K562 (cell line): ENCODE results near the gene ANO6. TPM values are rescaled to one million over a fixed set of nuclear protein-coding genes. Genes with fewer than 3 reads are reported as not detected.

Source experiments
- ATAC-seq: fragments of 200-7000 bp; cut with Tn5 transposase; 3 replicates; pipeline ENCODE4 v1.9.1; 2020; ENCODE audit warnings: moderate library complexity
- BruUV-seq: library from RNA; stranded (reverse); fragments of 400-500 nt; replicated peaks from 2 replicates; lab custom pipeline; 2021; lab: Mats Ljungman, UMichigan
- CTCF ChIA-PET: fragments of 300-600 bp; formaldehyde crosslinking; extraction: SDS; loops from one replicate; lab custom pipeline; 2021; ENCODE audit warnings: low intra/inter-chr PET ratio; lab: Yijun Ruan, JAX
- POLR2A ChIA-PET: fragments of 300-600, 350-650 bp; sonication (Branson Sonifier 250); formaldehyde crosslinking; extraction: SDS; loops from one replicate; lab custom pipeline; 2021; ENCODE audit warnings: antibody characterized with exemption, inconsistent platforms; lab: Yijun Ruan, JAX
- DNase-seq, 4 experiments: peaks; one replicate each; pipeline versions ENCODE4 v3.0.0 to v3.0.0-alpha.2; 2011 to 2018; ENCODE audit warnings: low spot score in 3 of 4, mixed read lengths in 3 of 4; ENCODE audit errors: extremely low read depth in 1 of 4
- FAIRE-seq: peaks from 2 replicates; lab custom pipeline; 2011; peaks lifted over from hg19 to GRCh38; lab: Jason Lieb, UNC
- H2AFZ ChIP-seq: 2 replicates; pipeline ENCODE4 v1.6.0; 2011; ENCODE audit warnings: low read depth, low read length, control low read depth, inconsistent platforms
- H3K27ac ChIP-seq: fragments of 200-600 bp; 3 replicates; pipeline ENCODE4 v1.8.0; 2011; ENCODE audit warnings: low read depth, mild to moderate bottlenecking, control low read depth, inconsistent platforms, low read length, moderate library complexity, mixed read lengths; ENCODE audit errors: extremely low read depth
- H3K27me3 ChIP-seq, 2 experiments: fragments of 300-600 bp in 1 of 2; 2 replicates in 1 of 2; 3 replicates in 1 of 2; pipeline versions ENCODE4 v1.6.0 to v1.8.0; 2011; ENCODE audit warnings: inconsistent platforms in 2 of 2, low read length in 2 of 2, mild to moderate bottlenecking in 1 of 2, mixed read lengths in 1 of 2, moderate library complexity in 1 of 2; ENCODE audit not compliant: control insufficient read depth in 2 of 2, insufficient read depth in 2 of 2
- H3K36me3 ChIP-seq: fragments of 300-600 bp; 3 replicates; pipeline ENCODE4 v1.8.0; 2011; ENCODE audit warnings: mild to moderate bottlenecking, low read length, inconsistent platforms; ENCODE audit not compliant: control insufficient read depth, insufficient read depth
- H3K4me1 ChIP-seq, 2 experiments: fragments of 200-600 bp in 1 of 2; replicated peaks in 1 of 2; 2 replicates in 1 of 2; 3 replicates in 1 of 2; pipeline versions ENCODE4 v1.5.1 to v1.8.0; 2011; ENCODE audit warnings: inconsistent platforms in 2 of 2, low read length in 2 of 2, mild to moderate bottlenecking in 1 of 2, mixed read lengths in 1 of 2, moderate library complexity in 1 of 2; ENCODE audit not compliant: control insufficient read depth in 2 of 2, insufficient read depth in 2 of 2
- H3K4me2 ChIP-seq: 2 replicates; pipeline ENCODE4 v1.6.1; 2011; ENCODE audit warnings: low read length, control low read depth, inconsistent platforms, mixed read lengths; ENCODE audit not compliant: insufficient read depth
- H3K4me3 ChIP-seq: fragments of 200-600 bp; sonication (generic), shearing (Covaris generic); 2 replicates; pipeline ENCODE4 v1.5.1; 2016; ENCODE audit warnings: control low read depth, inconsistent platforms
- H3K79me2 ChIP-seq: fragments of 200-600 bp; 3 replicates; pipeline ENCODE4 v1.8.0; 2011; ENCODE audit warnings: low read length, inconsistent platforms; ENCODE audit not compliant: control insufficient read depth, insufficient read depth
- H3K9ac ChIP-seq, 2 experiments: 2 replicates each; pipeline versions ENCODE4 v1.6.0 to v1.6.1; 2011; ENCODE audit warnings: low read depth in 2 of 2, low read length in 2 of 2, control low read depth in 1 of 2, inconsistent platforms in 1 of 2, mild to moderate bottlenecking in 1 of 2, mixed read lengths in 1 of 2; ENCODE audit not compliant: insufficient read depth in 1 of 2
- H3K9me1 ChIP-seq: one replicate; pipeline ENCODE4 v1.6.0; 2011; ENCODE audit warnings: inconsistent platforms, mild to moderate bottlenecking, low read length, moderate library complexity; ENCODE audit not compliant: control insufficient read depth, insufficient read depth
- H3K9me3 ChIP-seq: replicated peaks from 2 replicates; pipeline ENCODE4 v1.5.1; 2011; ENCODE audit warnings: low read depth, low read length, inconsistent platforms; ENCODE audit not compliant: control insufficient read depth, insufficient read depth
- H4K20me1 ChIP-seq: replicated peaks from 2 replicates; pipeline ENCODE4 v1.6.1; 2011; ENCODE audit warnings: low read length, inconsistent platforms, mixed read lengths; ENCODE audit not compliant: control insufficient read depth, insufficient read depth
- ADNP ChIP-seq: fragments of 200-800 bp; sonication (Bioruptor generic); IDR thresholded peaks from 2 replicates; pipeline ENCODE4 v1.6.1; 2016; ENCODE audit warnings: missing genetic modification characterization, missing compliant biosample characterization
- CBFA2T3 ChIP-seq: fragments of 450-650 bp; IDR thresholded peaks from 2 replicates; pipeline ENCODE4 v1.6.1; 2017
- GATAD2A ChIP-seq: fragments of 450-650 bp; IDR thresholded peaks from 2 replicates; pipeline ENCODE4 v1.6.1; 2017
- MBD2 ChIP-seq: sonication (generic); IDR thresholded peaks from 2 replicates; pipeline ENCODE4 v1.6.1; 2016; ENCODE audit warnings: low read depth, borderline replicate concordance
- NFXL1 ChIP-seq: fragments of 450-650 bp; formaldehyde crosslinking; IDR thresholded peaks from 2 replicates; pipeline ENCODE4 v1.4.0; 2021; ENCODE audit warnings: mild to moderate bottlenecking
- PPARD ChIP-seq: fragments of 250-450 bp; sonication (Bioruptor Pico); IDR thresholded peaks from 2 replicates; pipeline ENCODE4 v1.8.0; 2022; ENCODE audit warnings: inconsistent platforms, mild to moderate bottlenecking, moderate library complexity
- SMARCB1 ChIP-seq: IDR thresholded peaks from 2 replicates; pipeline ENCODE4 v1.6.1; 2011; ENCODE audit warnings: improper control_type of control experiment, low read depth; ENCODE audit not compliant: insufficient read length
- ZFP36 ChIP-seq: fragments of 150-350 bp; IDR thresholded peaks from 2 replicates; pipeline ENCODE4 v1.6.1; 2018; ENCODE audit warnings: low read length, low read depth; ENCODE audit not compliant: partially characterized antibody
- ZNF408 ChIP-seq: fragments of 250-450 bp; sonication (Bioruptor Pico); IDR thresholded peaks from 2 replicates; pipeline ENCODE4 v1.4.0; 2020; ENCODE audit warnings: low read depth, mild to moderate bottlenecking, moderate library complexity
- WGBS: fragments of 100-300 bp; shearing (Covaris generic); methylation state at CpG from one replicate; pipeline ENCODE4 v1.1.6; 2016; ENCODE audit warnings: low coverage, mixed read lengths; ENCODE audit not compliant: insufficient coverage; ENCODE audit errors: missing lambda C conversion rate; 5-methylcytosine and 5-hydroxymethylcytosine counted together
- in situ Hi-C: fragments of 300-500 bp; cut with MboI; formaldehyde crosslinking; loops from 4 replicates; pipeline ENCODE4 v1.15.0; 2018; ENCODE audit warnings: inconsistent platforms, mixed read lengths
- intact Hi-C: fragments of 100-400 bp; cut with micrococcal nuclease; formaldehyde crosslinking; loops from 2 replicates; pipeline ENCODE4 v1.14.2; 2022
- polyA plus RNA-seq, 8 experiments: library from polyadenylated mRNA; depleted of rRNA in 4 of 8; stranded (reverse) in 5 of 8; unstranded in 3 of 8; fragments of >200 nt; fragmentation: Nextera tagmentation in 2 of 8; fragmentation: Illumina TruSeq in 1 of 8; extraction: Ambion mirVana in 2 of 8; extraction: Trizol in 1 of 8; gene quantifications; 2 replicates each; pipeline versions ENCODE4 v1.2.1 to v1.2.3, GENCODE V29; 2011 to 2014; ENCODE audit warnings: inconsistent platforms in 1 of 8, missing spikeins in 1 of 8
- total RNA-seq, 7 experiments: library from RNA; depleted of rRNA in 6 of 7; stranded (reverse); fragments of >200 nt in 6 of 7; fragmentation: Illumina TruSeq in 2 of 7; extraction: Trizol in 2 of 7; gene quantifications; 2 replicates each; pipeline versions ENCODE4 v1.2.1 to v1.2.3, GENCODE V29; 2011 to 2021; ENCODE audit warnings: low replicate concordance in 1 of 7
- TF ChIP-seq, protein P1 (sequence below): sonication (generic); formaldehyde crosslinking; IDR thresholded peaks from 2 replicates; pipeline ENCODE4 v1.8.1; 2022; ENCODE audit warnings: missing genetic modification reagents
- TF ChIP-seq, protein P2 (sequence below): fragments of 250-450 bp; sonication (Bioruptor Pico); IDR thresholded peaks from 2 replicates; pipeline ENCODE4 v1.9.0; 2021; ENCODE audit warnings: mild to moderate bottlenecking, inconsistent platforms
- TF ChIP-seq, protein P3 (sequence below): sonication (generic); formaldehyde crosslinking; IDR thresholded peaks from 2 replicates; pipeline ENCODE4 v1.8.0; 2022; ENCODE audit warnings: mild to moderate bottlenecking, missing genetic modification reagents

ANO6 gene
- total and polyA plus RNA-seq, 9 of the 15 experiments (the other 6 are each of a cell fraction or from before 2014, with no cell fraction given): 3.5 to 24.7 (median 20.3) TPM

DNA sequence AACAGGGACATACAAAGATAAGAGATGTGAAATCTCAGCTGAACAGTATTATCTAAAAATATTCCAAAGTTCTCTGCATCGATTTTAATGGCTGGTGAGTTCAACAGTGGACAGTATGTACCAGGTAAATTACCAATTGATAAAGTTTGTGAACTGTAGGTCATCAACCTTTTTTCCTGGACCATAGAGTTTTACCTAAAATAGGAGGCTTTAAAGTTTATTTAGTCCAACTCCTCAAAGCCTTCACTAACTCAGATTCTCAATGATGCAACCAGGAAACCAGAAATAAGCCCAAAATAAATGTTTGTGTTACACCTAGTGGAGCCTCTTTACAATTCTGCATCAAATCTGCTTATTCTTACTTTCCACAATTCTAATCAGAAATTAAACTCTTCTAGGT, 205.8 kb downstream of the ANO6 start:
- intact Hi-C loops (no loop called here), in situ Hi-C loops (no loop called here)
- H3K4me3 ChIP-seq: no peak overlapping the region
- DNase-seq: no peak
- H3K4me1 ChIP-seq: no peaks in the 10 kb centered on the region
- 82% methylated on average over 1 of the region's 1 CpG for WGBS
- no peaks in the 10 kb centered on the region for H3K9me3 ChIP-seq
- H3K9ac ChIP-seq: no peak overlapping the region
- H3K27me3 ChIP-seq: no peaks in the 10 kb centered on the region
- TF ChIP-seq CBFA2T3: no peak
- H3K36me3 ChIP-seq: peaks cover 39% of the 10 kb centered on the region; the same call in 2 of the 3 replicates
- ATAC-seq: no peak
- H3K9me1 ChIP-seq: no peaks in the 10 kb centered on the region
- H4K20me1 ChIP-seq: no peaks in the 10 kb centered on the region
- ChIA-PET POLR2A (no interaction called here), CTCF (no interaction called here)
- no peak overlapping the region for H2AFZ ChIP-seq
- no peak for FAIRE-seq
- H3K79me2 ChIP-seq: no peaks in the 10 kb centered on the region
- no TSS peak for BruUV-seq
- no peak overlapping the region for H3K27ac ChIP-seq
- H3K4me2 ChIP-seq: no peak overlapping the region

DNA sequence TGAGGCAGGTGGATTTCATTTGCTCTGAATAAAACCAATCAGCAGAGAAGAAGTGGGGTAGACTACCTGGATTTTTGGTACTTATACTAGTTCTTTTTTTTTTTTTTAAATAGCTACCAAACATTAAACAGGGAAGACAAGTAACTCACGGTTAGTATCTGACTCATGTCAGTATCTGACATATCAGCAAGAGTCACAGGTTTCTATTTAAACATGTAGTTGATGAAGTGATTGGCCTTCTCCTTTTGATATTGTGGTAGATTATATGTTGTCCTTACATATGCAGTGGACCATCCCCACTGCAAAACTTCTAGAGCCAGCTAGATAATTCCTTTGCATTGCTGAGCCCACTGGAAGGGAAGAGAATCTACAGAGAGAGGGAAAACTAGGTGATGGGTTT, 208.0 kb downstream of the ANO6 start:
- DNase-seq (no peak), FAIRE-seq (no peak), ATAC-seq (no peak)
- no TSS peak for BruUV-seq
- CTCF ChIA-PET: no interaction called here
- in situ Hi-C loops (no loop called here), intact Hi-C loops (no loop called here)
- no peak overlapping the region for H3K27ac ChIP-seq
- H3K9me1 ChIP-seq: no peaks in the 10 kb centered on the region
- no peaks in the 10 kb centered on the region for H3K9me3 ChIP-seq
- H3K27me3 ChIP-seq: no peaks in the 10 kb centered on the region
- peaks cover 34% of the 10 kb centered on the region; the same call in 2 of the 3 replicates for H3K36me3 ChIP-seq
- 67% methylated on average over 1 of the region's 1 CpG for WGBS
- no peaks in the 10 kb centered on the region for H3K4me1 ChIP-seq
- H3K4me2 ChIP-seq: no peak overlapping the region
- H3K4me3 ChIP-seq: no peak overlapping the region
- H2AFZ ChIP-seq: no peak overlapping the region
- H4K20me1 ChIP-seq: no peaks in the 10 kb centered on the region
- no peak overlapping the region for H3K9ac ChIP-seq
- H3K79me2 ChIP-seq: no peaks in the 10 kb centered on the region
- POLR2A ChIA-PET: no interaction called here
- TF ChIP-seq GATAD2A (no peak), PPARD (CRISPR knock-in tag) (no peak), NFXL1 (no peak), ZNF408 (CRISPR knock-in tag) (no peak), ADNP (no peak), ZFP36 (no peak), SMARCB1 (no peak), MBD2 (no peak)
- TF ChIP-seq, protein P1, sequence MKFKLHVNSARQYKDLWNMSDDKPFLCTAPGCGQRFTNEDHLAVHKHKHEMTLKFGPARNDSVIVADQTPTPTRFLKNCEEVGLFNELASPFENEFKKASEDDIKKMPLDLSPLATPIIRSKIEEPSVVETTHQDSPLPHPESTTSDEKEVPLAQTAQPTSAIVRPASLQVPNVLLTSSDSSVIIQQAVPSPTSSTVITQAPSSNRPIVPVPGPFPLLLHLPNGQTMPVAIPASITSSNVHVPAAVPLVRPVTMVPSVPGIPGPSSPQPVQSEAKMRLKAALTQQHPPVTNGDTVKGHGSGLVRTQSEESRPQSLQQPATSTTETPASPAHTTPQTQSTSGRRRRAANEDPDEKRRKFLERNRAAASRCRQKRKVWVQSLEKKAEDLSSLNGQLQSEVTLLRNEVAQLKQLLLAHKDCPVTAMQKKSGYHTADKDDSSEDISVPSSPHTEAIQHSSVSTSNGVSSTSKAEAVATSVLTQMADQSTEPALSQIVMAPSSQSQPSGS (CRISPR knock-in tag): no peak
- TF ChIP-seq, protein P2, sequence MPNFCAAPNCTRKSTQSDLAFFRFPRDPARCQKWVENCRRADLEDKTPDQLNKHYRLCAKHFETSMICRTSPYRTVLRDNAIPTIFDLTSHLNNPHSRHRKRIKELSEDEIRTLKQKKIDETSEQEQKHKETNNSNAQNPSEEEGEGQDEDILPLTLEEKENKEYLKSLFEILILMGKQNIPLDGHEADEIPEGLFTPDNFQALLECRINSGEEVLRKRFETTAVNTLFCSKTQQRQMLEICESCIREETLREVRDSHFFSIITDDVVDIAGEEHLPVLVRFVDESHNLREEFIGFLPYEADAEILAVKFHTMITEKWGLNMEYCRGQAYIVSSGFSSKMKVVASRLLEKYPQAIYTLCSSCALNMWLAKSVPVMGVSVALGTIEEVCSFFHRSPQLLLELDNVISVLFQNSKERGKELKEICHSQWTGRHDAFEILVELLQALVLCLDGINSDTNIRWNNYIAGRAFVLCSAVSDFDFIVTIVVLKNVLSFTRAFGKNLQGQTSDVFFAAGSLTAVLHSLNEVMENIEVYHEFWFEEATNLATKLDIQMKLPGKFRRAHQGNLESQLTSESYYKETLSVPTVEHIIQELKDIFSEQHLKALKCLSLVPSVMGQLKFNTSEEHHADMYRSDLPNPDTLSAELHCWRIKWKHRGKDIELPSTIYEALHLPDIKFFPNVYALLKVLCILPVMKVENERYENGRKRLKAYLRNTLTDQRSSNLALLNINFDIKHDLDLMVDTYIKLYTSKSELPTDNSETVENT (CRISPR knock-in tag): no peak
- TF ChIP-seq, protein P3, sequence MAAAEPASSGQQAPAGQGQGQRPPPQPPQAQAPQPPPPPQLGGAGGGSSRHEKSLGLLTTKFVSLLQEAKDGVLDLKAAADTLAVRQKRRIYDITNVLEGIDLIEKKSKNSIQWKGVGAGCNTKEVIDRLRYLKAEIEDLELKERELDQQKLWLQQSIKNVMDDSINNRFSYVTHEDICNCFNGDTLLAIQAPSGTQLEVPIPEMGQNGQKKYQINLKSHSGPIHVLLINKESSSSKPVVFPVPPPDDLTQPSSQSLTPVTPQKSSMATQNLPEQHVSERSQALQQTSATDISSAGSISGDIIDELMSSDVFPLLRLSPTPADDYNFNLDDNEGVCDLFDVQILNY (CRISPR knock-in tag): no peak
